Esophagus squamous epithelium (tissue), 5 donors: ENCODE data around the gene MAMDC4. TPM values are rescaled to one million over a fixed set of nuclear protein-coding genes. Genes with fewer than 3 reads are reported as not detected.
"Not testable (repeated sequence)": the region's sequence is repeated elsewhere in the genome, so short reads cannot be mapped to it uniquely, and the experiment has no call there.

ENCODE experiments used
- DNase-seq: peaks from one replicate; lab custom pipeline; 2025; lab: John Stamatoyannopoulos, UW
- H3K27ac ChIP-seq, 4 donors: fragments of 200-600 bp; sonication (generic); one replicate each; pipeline ENCODE4 v1.5.1; 2016 to 2019; ENCODE audit warnings: mild to moderate bottlenecking in 1 of 4
- H3K27me3 ChIP-seq, 4 donors: fragments of 200-600 bp; sonication (generic); 1 replicate in 3 of 4; 2 replicates in 1 of 4; pipeline versions ENCODE4 v1.5.1 to v1.6.0; 2017 to 2021; ENCODE audit warnings: antibody characterized with exemption in 1 of 4
- H3K36me3 ChIP-seq, 3 donors: fragments of 200-600 bp; sonication (generic); one replicate each; pipeline ENCODE4 v1.5.1; 2016 to 2019
- H3K4me1 ChIP-seq, 3 donors: fragments of 200-600 bp; sonication (generic); one replicate each; pipeline ENCODE4 v1.5.1; 2017 to 2019
- H3K4me3 ChIP-seq, 4 donors: fragments of 200-600 bp; sonication (generic); 1 replicate in 3 of 4; 2 replicates in 1 of 4; pipeline ENCODE4 v1.5.1; 2016 to 2019; ENCODE audit warnings: mild to moderate bottlenecking in 2 of 4, moderate library complexity in 1 of 4
- H3K9me3 ChIP-seq, 3 donors: fragments of 200-600 bp; sonication (generic); one replicate each; pipeline ENCODE4 v1.5.1; 2016 to 2019
- POLR2A ChIP-seq, 4 donors: fragments of 450-650 bp; IDR thresholded peaks; one replicate each; pipeline ENCODE4 v1.6.1; 2017; ENCODE audit warnings: antibody characterized with exemption in 4 of 4, mild to moderate bottlenecking in 4 of 4, moderate library complexity in 3 of 4
- WGBS, 2 donors: methylation state at CpG; one replicate each; pipeline ENCODE4 v1.1.5; 2018; 5-methylcytosine and 5-hydroxymethylcytosine counted together
- intact Hi-C: fragments of 100-400 bp; cut with DNase I; formaldehyde crosslinking; loops from one replicate; pipeline ENCODE4 v1.15.0; 2022
- total RNA-seq, 4 donors: library from RNA; depleted of rRNA; stranded (reverse); fragments of >200 nt; gene quantifications; one replicate each; pipeline ENCODE4 v1.1.0, GENCODE V29; 2016
- TF ChIP-seq, protein P1 (sequence below), 6 experiments: fragments of 450-650 bp in 4 of 6; fragments of 200-600 bp in 2 of 6; sonication (generic) in 2 of 6; IDR thresholded peaks; one replicate each; pipeline ENCODE4 v1.5.1; 2016 to 2019; ENCODE audit warnings: antibody characterized with exemption in 6 of 6, mild to moderate bottlenecking in 4 of 6, moderate library complexity in 4 of 6
- donor health status: DM: yes; HTN: yes; CAD: no.

Gene MAMDC4
- total RNA-seq, 4 donors from 2014 or later = 1.8 to 2.9 (median 2.7) TPM

GRCh38 chr9:136840140-136840876 lies 11.8 kb upstream of the MAMDC4 start:
- H3K36me3 ChIP-seq = peaks cover 4 to 57% (median 9%) of the 10 kb centered on the region in 3 donors
- H3K9me3 ChIP-seq = no peaks in the 10 kb centered on the region
- H3K4me1 ChIP-seq = peaks cover 33 to 50% (median 44%) of the 10 kb centered on the region in 3 donors
- TF ChIP-seq, protein P1, sequence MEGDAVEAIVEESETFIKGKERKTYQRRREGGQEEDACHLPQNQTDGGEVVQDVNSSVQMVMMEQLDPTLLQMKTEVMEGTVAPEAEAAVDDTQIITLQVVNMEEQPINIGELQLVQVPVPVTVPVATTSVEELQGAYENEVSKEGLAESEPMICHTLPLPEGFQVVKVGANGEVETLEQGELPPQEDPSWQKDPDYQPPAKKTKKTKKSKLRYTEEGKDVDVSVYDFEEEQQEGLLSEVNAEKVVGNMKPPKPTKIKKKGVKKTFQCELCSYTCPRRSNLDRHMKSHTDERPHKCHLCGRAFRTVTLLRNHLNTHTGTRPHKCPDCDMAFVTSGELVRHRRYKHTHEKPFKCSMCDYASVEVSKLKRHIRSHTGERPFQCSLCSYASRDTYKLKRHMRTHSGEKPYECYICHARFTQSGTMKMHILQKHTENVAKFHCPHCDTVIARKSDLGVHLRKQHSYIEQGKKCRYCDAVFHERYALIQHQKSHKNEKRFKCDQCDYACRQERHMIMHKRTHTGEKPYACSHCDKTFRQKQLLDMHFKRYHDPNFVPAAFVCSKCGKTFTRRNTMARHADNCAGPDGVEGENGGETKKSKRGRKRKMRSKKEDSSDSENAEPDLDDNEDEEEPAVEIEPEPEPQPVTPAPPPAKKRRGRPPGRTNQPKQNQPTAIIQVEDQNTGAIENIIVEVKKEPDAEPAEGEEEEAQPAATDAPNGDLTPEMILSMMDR (IDR thresholded peaks at IDR 0.05) = no peak
- no peak for TF ChIP-seq POLR2A (IDR thresholded peaks at IDR 0.05)
- no peak for DNase-seq
- H3K4me3 ChIP-seq = no peak overlapping the region
- 50 to 62% methylated on average over 6 to 15 of the region's 32 CpGs for WGBS, 2 donors
- intact Hi-C loops = no loop called here
- peaks cover under 1 to 24% (median 10%) of the 10 kb centered on the region in 4 donors for H3K27me3 ChIP-seq
- no peak overlapping the region for H3K27ac ChIP-seq

DNA sequence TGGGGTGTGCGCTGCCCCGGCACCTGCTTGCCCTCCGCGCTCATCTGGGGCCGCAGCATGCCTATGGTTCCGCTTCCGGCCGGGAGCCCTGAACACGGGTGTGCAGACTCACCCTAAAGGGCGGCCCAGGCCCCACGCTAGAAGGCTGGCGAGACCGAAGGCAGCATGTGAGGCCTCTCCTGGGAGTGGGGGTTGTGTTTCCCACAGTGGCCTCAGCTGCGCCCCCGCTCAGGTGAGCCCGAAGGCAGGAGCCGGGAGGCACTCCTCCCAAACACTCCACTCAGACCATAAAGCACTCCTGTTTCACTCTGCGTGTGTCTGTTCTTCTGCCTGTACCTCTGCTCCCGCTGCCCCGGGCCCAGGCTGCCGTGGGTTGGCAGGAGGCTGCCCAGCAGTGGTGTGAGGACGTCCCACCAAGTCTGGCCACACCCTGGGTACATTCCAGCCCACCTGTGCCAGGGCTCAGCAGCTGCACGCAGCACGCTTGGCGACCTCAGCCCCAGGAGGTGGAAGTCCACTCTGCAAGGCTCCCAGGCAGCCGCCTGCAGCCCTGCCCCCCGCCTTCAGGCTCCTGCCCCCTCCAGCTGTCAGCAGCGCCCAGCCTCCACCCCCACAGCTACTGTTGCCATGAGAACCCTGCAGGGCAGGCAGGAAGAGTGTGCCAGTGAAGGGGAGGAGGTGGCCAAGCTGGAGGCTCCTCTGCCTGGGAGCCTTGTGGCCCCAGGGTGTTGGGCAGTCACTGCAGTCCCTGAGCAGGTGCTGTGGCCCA lies 11.1 kb upstream of the MAMDC4 start:
- Histone ChIP-seq H3K4me1 (peaks cover 33 to 57% (median 47%) of the 10 kb centered on the region in 3 donors), H3K4me3 (no peak overlapping the region), H3K36me3 (peaks cover 0 to 50% (median 9%) of the 10 kb centered on the region in 3 donors), H3K27me3 (peaks cover 7 to 32% (median 15%) of the 10 kb centered on the region in 4 donors), H3K27ac (no peak overlapping the region), H3K9me3 (no peaks in the 10 kb centered on the region)
- TF ChIP-seq POLR2A (IDR thresholded peaks at IDR 0.05) = no peak
- TF ChIP-seq, protein P1 (IDR thresholded peaks at IDR 0.05) = no peak
- WGBS, 2 donors = 40% methylated on average over 2 of the region's 28 CpGs; no CpG with 5 or more reads in 1 of the 2 donors
- intact Hi-C loops = no loop called here
- DNase-seq = no peak

DNA sequence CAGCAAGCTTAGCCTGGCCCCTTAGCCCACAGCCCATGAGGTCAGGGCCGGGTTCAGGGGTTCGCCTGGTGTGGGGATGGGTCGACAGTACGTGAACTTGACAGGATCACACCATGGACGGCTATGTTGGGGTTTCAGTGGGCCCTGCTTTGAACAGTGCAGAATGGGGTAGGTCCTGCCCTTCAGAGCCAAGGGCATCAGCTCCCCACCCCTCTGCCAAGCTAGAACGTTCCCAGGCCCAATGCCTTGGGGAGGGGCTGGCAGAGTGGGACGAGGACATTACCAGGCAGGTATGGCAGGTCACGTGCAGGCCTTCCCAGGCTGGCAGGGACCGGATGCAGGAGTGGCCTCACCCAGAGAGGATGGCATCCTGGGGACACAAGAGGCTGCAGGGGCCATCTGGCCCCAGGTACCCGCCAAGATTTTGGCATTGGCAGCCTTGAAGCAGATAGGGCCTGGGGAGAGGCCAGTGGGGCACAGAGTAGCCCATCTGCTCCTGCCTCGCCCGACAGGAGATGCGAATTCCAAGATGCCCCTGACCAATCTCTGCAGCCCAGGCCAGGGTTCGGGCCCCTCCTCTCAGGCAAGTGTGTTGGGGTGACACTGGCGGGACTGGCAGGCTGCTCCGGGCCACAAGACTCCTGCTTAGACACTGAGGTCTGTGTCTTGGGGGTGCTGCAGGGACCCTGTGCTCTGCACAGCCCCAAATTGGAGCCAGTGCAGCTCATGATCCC lies 10.3 kb upstream of the MAMDC4 start:
- not testable (repeated sequence) for H3K27ac ChIP-seq
- H3K4me1 ChIP-seq = peaks cover 37 to 65% (median 54%) of the 10 kb centered on the region in 3 donors

DNA sequence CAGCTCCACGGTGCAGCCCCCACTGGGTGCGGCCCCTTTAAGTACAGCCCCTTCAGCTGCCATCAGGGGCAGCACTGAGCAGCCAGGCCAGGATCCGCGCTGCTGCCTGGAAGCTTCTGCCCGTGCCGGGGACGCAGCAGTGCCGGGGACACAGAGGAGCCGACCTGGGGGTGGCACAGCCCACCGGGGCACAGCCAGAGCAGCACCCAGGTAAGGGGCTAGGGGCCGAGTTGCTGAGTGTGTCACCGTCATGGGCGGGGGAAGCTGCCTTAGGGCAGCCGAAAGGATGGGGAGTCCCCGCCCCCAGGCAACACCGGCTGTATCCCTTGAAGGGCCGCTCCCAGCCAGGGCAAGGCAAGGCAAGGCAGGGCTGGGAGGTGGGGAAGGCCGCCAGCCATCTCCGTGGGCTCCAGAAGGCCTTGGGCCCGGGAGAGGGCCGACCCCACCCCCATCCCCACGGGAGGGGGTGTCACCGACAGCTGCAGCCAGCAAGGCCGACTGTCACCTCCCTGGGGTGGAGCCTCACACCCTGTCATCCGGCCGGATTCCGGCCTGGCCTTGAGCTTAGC lies 9.7 kb upstream of the MAMDC4 start, which contains the start of gene AJM1:
AJM1 (plus strand) TSS at position 99 of the 569 bp plus-strand sequence. CDS start 1,937 bp downstream, outside the sequence.
- Histone ChIP-seq H3K4me1 (peaks cover 42 to 71% (median 60%) of the 10 kb centered on the region in 3 donors), H3K4me3 (peak within 1 kb of the TSS; percentile 13 to 64 (median 47)), H3K27ac (peak within 1 kb of the TSS in 1 of 4 donors; percentile 33), H3K27me3 (peaks cover 7 to 46% (median 19%) of the 10 kb centered on the region in 4 donors), H3K36me3 (peaks cover 0 to 36% (median 9%) of the 10 kb centered on the region in 3 donors)
- DNase-seq, intact Hi-C loops, H3K9me3 ChIP-seq: not testable (repeated sequence)
- TF ChIP-seq, protein P1 (IDR thresholded peaks at IDR 0.05) = peak; percentile 68 to 89 (median 80)
- WGBS, 2 donors = 7% methylated on average over 3 of the region's 27 CpGs; no CpG with 5 or more reads in 1 of the 2 donors

More for the DNA sequence above, 10.3 kb upstream of the MAMDC4 start:
- WGBS, 2 donors = 43% methylated on average over 4 of the region's 16 CpGs; no CpG with 5 or more reads in 1 of the 2 donors
- H3K4me3 ChIP-seq = peak overlapping the region in 3 of 4 donors; percentile 46 to 64 (median 48)
- intact Hi-C loops, H3K9me3 ChIP-seq, DNase-seq: not testable (repeated sequence)
- H3K27me3 ChIP-seq = peaks cover 7 to 39% (median 19%) of the 10 kb centered on the region in 4 donors
- H3K36me3 ChIP-seq = peaks cover 0 to 42% (median 9%) of the 10 kb centered on the region in 3 donors

GRCh38 chr9:136843159-136843800 lies 8.9 kb upstream of the MAMDC4 start:
- 8% methylated on average over 8 of the region's 21 CpGs; no CpG with 5 or more reads in 1 of the 2 donors for WGBS, 2 donors
- Histone ChIP-seq H3K4me1 (peaks cover 45 to 79% (median 68%) of the 10 kb centered on the region in 3 donors), H3K27me3 (peaks cover 7 to 54% (median 19%) of the 10 kb centered on the region in 4 donors), H3K36me3 (peaks cover 0 to 29% (median 9%) of the 10 kb centered on the region in 3 donors), H3K4me3 (peak overlapping the region in 3 of 4 donors; percentile 10 to 64 (median 48))
- intact Hi-C loops, H3K27ac ChIP-seq, H3K9me3 ChIP-seq, DNase-seq: not testable (repeated sequence)
